Astrocyte of the cerebellum (primary cell): ENCODE data around the gene TCP11L1.

ENCODE experiments used
- DNase-seq: peaks from one replicate; pipeline ENCODE4 v3.0.0-alpha.2; 2011; ENCODE audit warnings: low read depth
- H3K4me3 ChIP-seq: 2 replicates; pipeline ENCODE4 v1.5.1; 2011; ENCODE audit warnings: mild to moderate bottlenecking, low read depth, low read length, moderate library complexity
- CTCF ChIP-seq: IDR thresholded peaks from 2 replicates; pipeline ENCODE4 v1.5.1; 2012; ENCODE audit warnings: low read length, low read depth, moderate library complexity, mild to moderate bottlenecking; ENCODE audit errors: missing control alignments
- in situ Hi-C: cut with HindIII; loops from 2 replicates; pipeline ENCODE4 v1.10.0; 2017; ENCODE audit warnings: low sequenced_read_pairs

Gene TCP11L1

GRCh38 chr11:33083918-33084317, 44.5 kb downstream of the TCP11L1 start:
- TF ChIP-seq CTCF, result no peak
- DNase-seq, result no peak
- H3K4me3 ChIP-seq, result no peak overlapping the region
- in situ Hi-C loops, result no loop called here

GRCh38 chr11:33086017-33086416, 46.6 kb downstream of the TCP11L1 start:
- H3K4me3 ChIP-seq, result no peak overlapping the region
- TF ChIP-seq CTCF, result no peak
- in situ Hi-C loops, result no loop called here
- no peak for DNase-seq

- TF ChIP-seq CTCF, result peak; percentile 32
- DNase-seq, result peak; percentile 11
- no peak overlapping the region for H3K4me3 ChIP-seq
- in situ Hi-C loops, result no loop called here
These were observed 50.4 kb downstream of the TCP11L1 start for GRCh38 chr11:33089776-33090175.

GRCh38 chr11:33094157-33094556, 54.8 kb downstream of the TCP11L1 start:
- in situ Hi-C loops, result no loop called here
- no peak for DNase-seq
- no peak overlapping the region for H3K4me3 ChIP-seq
- no peak for TF ChIP-seq CTCF

GRCh38 chr11:33103836-33104235, 64.5 kb downstream of the TCP11L1 start:
- no peak for DNase-seq
- in situ Hi-C loops, result no loop called here
- TF ChIP-seq CTCF, result no peak
- no peak overlapping the region for H3K4me3 ChIP-seq

- no peak overlapping the region for H3K4me3 ChIP-seq
- DNase-seq, result no peak
- in situ Hi-C loops, result no loop called here
- TF ChIP-seq CTCF, result no peak
These were observed 70.0 kb downstream of the TCP11L1 start for GRCh38 chr11:33109294-33109895.
